GM21786 (cell line): Measurements from ENCODE around the gene HHEX.
"Not testable (repeated sequence)": the region's sequence is repeated elsewhere in the genome, so short reads cannot be mapped to it uniquely, and the experiment has no call there.

Source experiments
- ATAC-seq: cut with Tn5 transposase; IDR thresholded peaks from one replicate; pipeline ENCODE4 v1.9.1; 2021; ENCODE audit not compliant: unreplicated experiment

HHEX gene

GRCh38 chr10:92689663-92690210 lies at the start of gene HHEX:
HHEX (plus strand) TSS chr10:92689955; CDS start chr10:92689987, 32 bp downstream.
- peak; percentile 40 for ATAC-seq

- ATAC-seq, result no peak
Measured at GRCh38 chr10:92640107-92640506, 49.6 kb upstream of the HHEX start.

GRCh38 chr10:92641492-92641891 lies 48.3 kb upstream of the HHEX start:
- ATAC-seq, result no peak

- no peak for ATAC-seq
Measured at GRCh38 chr10:92644921-92645320, 44.8 kb upstream of the HHEX start.

GRCh38 chr10:92650864-92651263 lies 38.9 kb upstream of the HHEX start:
- ATAC-seq, result not testable (repeated sequence)

- ATAC-seq, result no peak
Measured at GRCh38 chr10:92655426-92655825, 34.3 kb upstream of the HHEX start.

GRCh38 chr10:92656266-92656961 lies 33.3 kb upstream of the HHEX start:
- no peak for ATAC-seq

- no peak for ATAC-seq
Measured at GRCh38 chr10:92657024-92657423, 32.7 kb upstream of the HHEX start.

GRCh38 chr10:92662848-92663247 lies 26.9 kb upstream of the HHEX start:
- ATAC-seq, result no peak

- ATAC-seq, result no peak
Measured at GRCh38 chr10:92664322-92664721, 25.4 kb upstream of the HHEX start.

- ATAC-seq, result no peak
Measured at GRCh38 chr10:92667078-92667477, 22.7 kb upstream of the HHEX start.

- no peak for ATAC-seq
Measured at GRCh38 chr10:92677708-92678107, 12.0 kb upstream of the HHEX start.

GRCh38 chr10:92678206-92678605 lies 11.5 kb upstream of the HHEX start:
- ATAC-seq, result no peak

GRCh38 chr10:92681306-92681834 lies 8.4 kb upstream of the HHEX start:
- no peak for ATAC-seq

- no peak for ATAC-seq
Measured at GRCh38 chr10:92688573-92688926, 1.2 kb upstream of the HHEX start.

- ATAC-seq, result peak; percentile 26
Measured at GRCh38 chr10:92688927-92689662, 660 bp upstream of the HHEX start.

- no peak for ATAC-seq
Measured at GRCh38 chr10:92690211-92690914, 608 bp downstream of the HHEX start.

GRCh38 chr10:92690915-92691590 lies 1.3 kb downstream of the HHEX start:
- ATAC-seq, result no peak

- no peak for ATAC-seq
Measured at GRCh38 chr10:92691591-92692079, 1.9 kb downstream of the HHEX start.

- ATAC-seq, result no peak
Measured at GRCh38 chr10:92692080-92692671, 2.4 kb downstream of the HHEX start.
